ENCODE results near the gene S100A11.

Gene S100A11

GRCh38 chr1:152001631-152002584 lies 34.9 kb downstream of the S100A11 start:
- no peak for DNase-seq

- DNase-seq = no peak
These were observed 35.7 kb downstream of the S100A11 start for GRCh38 chr1:152000964-152001630.

DNA sequence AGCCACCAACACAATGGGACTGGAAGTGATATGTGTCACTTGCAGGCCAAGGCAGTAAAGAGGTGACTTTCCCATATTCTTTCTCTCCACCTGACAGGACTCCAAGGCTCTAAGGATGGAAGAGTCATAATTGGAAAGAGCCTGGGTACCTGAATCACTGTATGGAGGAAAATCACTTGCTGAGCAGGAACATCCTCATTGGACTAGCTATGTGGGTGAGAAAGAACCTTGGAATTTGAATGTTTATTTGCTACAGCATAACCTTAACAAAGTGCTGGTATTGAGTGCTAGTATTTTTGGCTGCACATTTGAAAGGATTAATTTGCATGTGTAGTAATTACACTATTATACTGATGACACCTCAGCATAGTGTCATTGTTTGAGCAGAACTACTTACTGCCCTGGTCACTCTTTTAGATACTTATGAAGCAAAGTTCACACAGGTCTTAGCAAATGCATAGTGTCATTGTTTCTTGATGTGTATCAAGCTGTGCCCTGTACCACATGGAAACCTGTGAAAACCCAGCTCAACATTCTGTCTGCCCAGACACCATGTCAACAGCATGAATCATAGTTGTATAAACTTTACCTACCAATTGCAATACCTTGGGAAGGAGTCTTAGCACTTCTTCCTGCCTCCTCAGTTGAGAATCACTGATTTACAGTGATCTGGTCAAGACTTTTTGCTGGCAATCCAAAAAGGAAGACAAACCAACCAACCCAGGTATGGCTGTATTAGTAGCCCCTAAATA lies 38.0 kb downstream of the S100A11 start:
- no peak for DNase-seq

GRCh38 chr1:151997284-151997570 lies 39.6 kb downstream of the S100A11 start:
- no peak for DNase-seq

- no peak for DNase-seq
These were observed 41.0 kb downstream of the S100A11 start for GRCh38 chr1:151995774-151996173.

DNA sequence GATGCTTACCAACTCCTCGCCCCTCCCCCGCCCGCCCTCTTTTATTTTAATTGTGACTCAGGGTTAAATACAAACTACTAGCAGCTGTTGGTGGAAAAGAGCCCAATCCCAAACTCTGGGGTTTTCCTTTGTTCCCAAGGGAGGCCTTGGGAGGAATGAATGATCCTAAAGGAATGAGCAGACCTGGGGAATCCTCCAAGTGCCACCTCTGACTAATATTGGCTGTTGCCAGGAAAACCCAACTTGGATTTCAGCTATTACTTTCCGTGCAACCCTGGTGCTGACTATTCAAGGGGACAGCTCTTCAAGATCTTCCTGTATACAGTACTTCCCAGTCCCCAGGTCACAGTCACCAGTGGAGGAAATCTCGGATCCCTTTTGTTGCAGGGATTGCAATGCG lies 41.8 kb downstream of the S100A11 start:
- no peak for DNase-seq

GRCh38 chr1:151993734-151994496 lies 42.9 kb downstream of the S100A11 start, which contains the start of gene S100A10:
Gene S100A10, minus strand, starts transcription at chr1:151993859. Its CDS starts 7,629 bp downstream, at chr1:151986230.
- no peak for DNase-seq

- no peak for DNase-seq
These were observed 43.6 kb downstream of the S100A11 start for GRCh38 chr1:151993084-151993733.

DNA sequence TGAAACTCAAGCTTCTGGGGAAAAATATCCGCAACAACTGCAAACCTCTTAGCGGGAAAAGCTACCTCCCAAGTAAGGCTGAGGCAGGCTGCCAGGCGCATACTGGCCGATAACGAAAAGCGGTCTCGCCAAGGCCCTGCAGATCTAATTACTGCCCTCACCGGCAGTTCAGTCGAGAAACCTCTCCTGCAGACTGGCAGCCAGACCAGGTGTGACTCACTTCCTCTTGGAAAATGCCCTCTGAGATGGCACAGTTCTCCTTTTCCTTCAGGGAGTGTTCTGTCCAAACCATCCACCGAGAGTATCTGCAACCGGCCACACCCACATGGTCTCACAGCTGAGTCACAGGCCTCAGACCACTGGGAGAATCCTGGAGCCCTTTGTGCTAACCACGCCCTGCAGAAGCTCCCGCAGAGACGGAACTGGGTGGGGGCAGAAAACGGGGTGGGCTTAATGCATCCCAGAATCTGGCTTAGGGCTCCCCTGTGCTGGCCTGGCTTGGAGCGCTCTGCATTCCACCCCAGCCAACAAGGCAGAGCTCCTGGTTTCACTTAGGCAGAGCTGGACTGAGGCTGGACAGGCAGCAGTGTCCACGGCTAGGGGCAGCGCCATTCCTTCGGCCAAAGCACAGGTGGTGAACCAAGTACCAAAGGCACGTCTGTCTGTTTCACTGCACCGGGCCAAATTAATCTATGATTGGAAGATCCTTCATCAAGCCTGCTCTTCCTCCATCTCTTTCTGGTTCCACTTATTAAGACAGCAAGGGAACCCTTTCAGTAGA lies 44.3 kb downstream of the S100A11 start:
- no peak for DNase-seq

GRCh38 chr1:151991663-151992302 lies 45.0 kb downstream of the S100A11 start:
- DNase-seq = no peak

DNA sequence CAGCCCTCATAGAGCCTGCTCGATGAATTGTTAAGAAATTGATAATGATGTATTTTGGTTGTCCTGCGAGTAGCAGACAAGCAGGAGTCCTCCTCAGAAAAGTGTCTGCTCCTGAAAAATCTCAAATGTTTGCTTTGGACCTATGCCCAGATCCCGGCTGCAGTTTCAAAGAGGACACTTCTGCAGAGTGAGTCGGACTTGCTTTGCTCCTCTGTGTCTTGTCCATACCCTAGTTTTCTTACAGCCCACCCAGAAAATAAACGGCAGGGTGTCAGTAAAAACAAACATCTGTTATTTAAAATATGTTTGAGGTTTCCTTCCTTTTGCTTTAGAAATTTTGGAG lies 46.0 kb downstream of the S100A11 start:
- no peak for DNase-seq

DNA sequence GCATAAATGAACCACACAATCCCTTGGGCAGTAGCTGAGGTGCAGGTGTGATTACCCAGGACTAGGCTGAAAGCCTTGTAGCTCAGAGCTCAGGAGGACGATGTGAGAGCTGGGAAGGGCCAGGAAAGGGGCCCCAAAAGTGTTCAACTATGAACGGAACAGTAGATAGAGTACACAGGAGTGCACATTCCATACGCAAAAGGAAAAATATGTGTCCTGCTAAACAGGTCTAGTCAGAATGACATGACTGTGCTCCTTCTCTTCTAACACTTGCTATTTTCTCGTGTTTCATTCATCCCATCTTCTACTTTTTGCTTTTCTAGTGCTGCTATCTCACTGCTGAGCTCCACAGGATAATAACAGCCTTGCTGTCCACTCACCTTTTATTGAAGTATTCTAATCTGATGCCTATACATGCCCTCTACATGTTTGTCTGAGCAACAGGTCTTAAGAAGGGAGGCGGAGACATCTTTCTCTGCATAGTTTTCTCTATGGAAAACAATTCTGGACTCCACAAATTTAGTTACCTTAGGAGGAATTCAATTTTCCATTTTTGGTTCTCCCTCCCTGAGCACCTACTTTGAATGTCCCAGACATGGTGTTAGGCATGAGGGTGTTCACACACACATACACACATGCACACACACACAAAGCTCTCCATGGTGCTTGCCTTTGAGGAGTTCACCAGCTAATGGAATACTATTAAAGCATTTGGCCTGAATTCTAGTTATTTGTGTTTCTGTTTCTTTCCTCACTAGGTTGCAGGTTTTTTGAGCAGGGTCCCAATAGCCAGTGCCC lies 46.5 kb downstream of the S100A11 start:
- no peak for DNase-seq

DNA sequence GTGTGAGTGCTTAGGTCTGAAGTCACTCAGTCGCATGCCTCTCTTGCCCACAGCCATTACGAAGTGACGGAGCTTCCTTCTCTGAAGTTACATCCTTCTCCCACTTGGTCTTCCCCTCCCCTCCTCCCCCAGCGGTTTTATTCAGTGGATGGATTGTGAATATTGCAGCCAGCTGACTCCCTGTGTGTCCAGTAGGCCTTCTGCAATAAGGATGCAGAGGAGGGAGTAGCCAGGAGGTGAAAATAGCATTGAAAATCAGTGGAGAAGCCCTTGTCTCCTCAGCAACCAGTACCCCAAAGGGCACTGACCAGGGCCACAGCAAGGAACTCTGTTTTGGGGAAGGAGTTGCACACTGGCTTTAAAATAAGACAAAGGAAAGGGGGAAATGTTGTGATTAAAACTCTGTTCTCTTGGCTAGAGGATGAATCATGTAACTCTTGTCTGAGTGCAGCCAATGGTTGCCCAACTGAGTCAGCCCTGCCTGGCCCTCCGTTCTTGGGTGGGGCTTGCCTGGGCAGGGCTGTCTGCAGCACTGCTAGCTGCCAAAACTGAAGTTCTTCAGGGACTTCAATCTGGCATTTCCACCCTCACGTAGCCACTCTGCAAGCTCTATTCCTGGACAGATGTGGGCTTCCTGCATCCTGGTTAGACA lies 47.5 kb downstream of the S100A11 start:
- no peak for DNase-seq

- no peak for DNase-seq
These were observed 48.3 kb downstream of the S100A11 start for GRCh38 chr1:151988405-151988923.

DNA sequence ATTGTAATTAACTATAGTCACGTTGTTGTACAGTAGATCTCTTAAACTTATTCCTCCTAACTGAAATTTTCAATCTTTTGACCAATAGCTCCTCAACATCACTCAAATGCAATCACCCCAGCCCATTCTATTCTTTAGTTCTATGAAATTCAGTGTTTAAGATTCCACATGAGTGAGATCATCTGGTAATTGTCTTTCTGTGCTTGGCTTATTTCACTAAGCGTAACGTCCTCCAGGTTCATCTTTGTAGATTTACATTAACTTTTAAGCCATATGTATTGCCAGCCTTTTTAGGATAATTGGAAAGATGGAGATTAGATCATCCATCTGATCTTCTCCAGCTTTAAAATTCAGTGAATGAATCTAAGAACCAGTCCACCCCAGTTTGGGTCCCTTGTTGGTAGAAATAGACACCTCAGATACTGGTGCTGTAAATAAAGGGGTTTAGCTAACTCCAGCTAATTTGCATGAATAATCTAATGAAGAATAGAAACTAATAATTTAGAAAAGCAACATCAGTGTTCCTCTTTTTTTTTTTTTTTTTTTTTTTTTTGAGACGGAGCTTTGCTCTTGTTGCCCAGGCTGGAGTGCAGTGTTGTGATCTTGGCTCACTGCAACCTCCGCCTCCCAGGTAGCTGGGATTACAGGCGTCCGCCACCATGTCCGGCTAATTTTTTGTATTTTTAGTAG lies 50.2 kb downstream of the S100A11 start:
- DNase-seq = no peak

GRCh38 chr1:151985768-151986167 lies 51.0 kb downstream of the S100A11 start:
- no peak for DNase-seq

DNA sequence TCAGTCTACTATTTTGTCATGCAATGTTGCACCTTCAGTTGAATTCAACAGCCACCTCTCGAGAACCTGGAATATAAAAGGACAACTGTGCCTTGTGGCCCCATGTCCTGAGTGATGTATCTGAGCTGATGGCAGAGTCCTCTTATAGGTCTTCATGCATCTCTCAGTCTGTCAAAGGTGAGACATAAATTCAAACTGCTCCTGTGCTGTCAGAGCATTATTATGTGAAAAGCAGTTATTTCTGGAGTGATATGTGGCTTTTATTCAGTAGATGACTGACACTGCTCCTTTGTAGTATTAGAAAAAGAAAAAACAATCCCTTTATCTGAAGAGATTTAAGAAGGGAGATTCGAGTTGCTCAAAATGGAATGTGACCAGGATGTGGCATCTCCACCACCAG lies 51.5 kb downstream of the S100A11 start:
- no peak for DNase-seq

- no peak for DNase-seq
These were observed 52.4 kb downstream of the S100A11 start for GRCh38 chr1:151984313-151984956.

Data from cerebellar nuclear complex (tissue), 1 donor.